Lung microvascular endothelial cell (primary cell): ENCODE data around the gene GTF2H1. TPM values are rescaled to one million over a fixed set of nuclear protein-coding genes. Genes with fewer than 3 reads are reported as not detected.
"Not testable (repeated sequence)": the region's sequence is repeated elsewhere in the genome, so short reads cannot be mapped to it uniquely, and the experiment has no call there.

Source experiments
- DNase-seq, 2 donors: peaks; one replicate each; pipeline versions ENCODE4 v3.0.0 to v3.0.0-alpha.2; 2010; ENCODE audit warnings: low read depth in 2 of 2
- total RNA-seq: library from RNA; depleted of rRNA; stranded (reverse); fragments of >200 nt; gene quantifications from 2 replicates; pipeline ENCODE4 v1.2.1, GENCODE V29; 2014

Gene GTF2H1
- total RNA-seq, 1 donor from 2014 or later = 45.8 TPM

- no peak for DNase-seq
Measured at GRCh38 chr11:18317551-18317950, 4.8 kb upstream of the GTF2H1 start.

GRCh38 chr11:18319914-18320313 lies 2.5 kb upstream of the GTF2H1 start:
- no peak for DNase-seq

- no peak for DNase-seq
Measured at GRCh38 chr11:18320617-18321016, 1.8 kb upstream of the GTF2H1 start.

- no peak for DNase-seq
Measured at GRCh38 chr11:18321578-18321968, 794 bp upstream of the GTF2H1 start.

- peak in 1 of 2 donors; percentile 8 for DNase-seq
Measured at GRCh38 chr11:18322818-18323570, 627 bp downstream of the GTF2H1 start.

- not testable (repeated sequence) for DNase-seq
Measured at GRCh38 chr11:18323881-18324280, 1.5 kb downstream of the GTF2H1 start.

- no peak for DNase-seq
Measured at GRCh38 chr11:18324381-18324780, 2.0 kb downstream of the GTF2H1 start.

- no peak for DNase-seq
Measured at GRCh38 chr11:18329196-18329870, 7.0 kb downstream of the GTF2H1 start.

- DNase-seq = no peak
Measured at GRCh38 chr11:18330921-18331320, 8.6 kb downstream of the GTF2H1 start.

GRCh38 chr11:18332302-18332701 lies 9.9 kb downstream of the GTF2H1 start:
- DNase-seq = no peak

GRCh38 chr11:18332891-18333290 lies 10.5 kb downstream of the GTF2H1 start:
- DNase-seq = no peak

- DNase-seq = peak in 1 of 2 donors; percentile 65
Measured at GRCh38 chr11:18347471-18348125, 25.2 kb downstream of the GTF2H1 start.

GRCh38 chr11:18352581-18352980 lies 30.2 kb downstream of the GTF2H1 start:
- DNase-seq = peak; percentile 5 to 24

- DNase-seq = no peak
Measured at GRCh38 chr11:18358646-18359045, 36.3 kb downstream of the GTF2H1 start.

GRCh38 chr11:18361154-18361553 lies 38.8 kb downstream of the GTF2H1 start:
- DNase-seq = no peak

- DNase-seq = no peak
Measured at GRCh38 chr11:18364495-18365073, 42.2 kb downstream of the GTF2H1 start.

GRCh38 chr11:18365741-18366140 lies 43.4 kb downstream of the GTF2H1 start:
- DNase-seq = no peak

- DNase-seq = peak in 1 of 2 donors; percentile 31
Measured at GRCh38 chr11:18366286-18366685, 43.9 kb downstream of the GTF2H1 start.

- DNase-seq = no peak
Measured at GRCh38 chr11:18367431-18367830, 45.1 kb downstream of the GTF2H1 start.

- DNase-seq = peak in 1 of 2 donors; percentile 52
Measured at GRCh38 chr11:18368221-18368620, 45.9 kb downstream of the GTF2H1 start.

- DNase-seq = no peak
Measured at GRCh38 chr11:18369398-18369797, 47.0 kb downstream of the GTF2H1 start.

GRCh38 chr11:18371279-18371678 lies 48.9 kb downstream of the GTF2H1 start:
- no peak for DNase-seq
